Right lobe of liver (tissue), 4 donors: ENCODE measurements around the gene ASCL2.

Experiments
- CTCF ChIP-seq, 4 donors: fragments of 200-600 bp in 3 of 4; fragments of 450-650 bp in 1 of 4; IDR thresholded peaks; one replicate each; pipeline versions ENCODE4 v1.5.1 to v1.8.0; 2016 to 2022; ENCODE audit warnings: antibody characterized with exemption in 4 of 4, mild to moderate bottlenecking in 2 of 4
- POLR2A ChIP-seq: fragments of 450-650 bp; IDR thresholded peaks from one replicate; pipeline ENCODE4 v1.6.1; 2017; ENCODE audit warnings: antibody characterized with exemption, mild to moderate bottlenecking
- donor health status: DM: no; HTN: no; CAD: no.
- donor health status: DM: no; HTN: no; CAD: no.
- donor health status: DM: no; HTN: yes; CAD: no.

DNA sequence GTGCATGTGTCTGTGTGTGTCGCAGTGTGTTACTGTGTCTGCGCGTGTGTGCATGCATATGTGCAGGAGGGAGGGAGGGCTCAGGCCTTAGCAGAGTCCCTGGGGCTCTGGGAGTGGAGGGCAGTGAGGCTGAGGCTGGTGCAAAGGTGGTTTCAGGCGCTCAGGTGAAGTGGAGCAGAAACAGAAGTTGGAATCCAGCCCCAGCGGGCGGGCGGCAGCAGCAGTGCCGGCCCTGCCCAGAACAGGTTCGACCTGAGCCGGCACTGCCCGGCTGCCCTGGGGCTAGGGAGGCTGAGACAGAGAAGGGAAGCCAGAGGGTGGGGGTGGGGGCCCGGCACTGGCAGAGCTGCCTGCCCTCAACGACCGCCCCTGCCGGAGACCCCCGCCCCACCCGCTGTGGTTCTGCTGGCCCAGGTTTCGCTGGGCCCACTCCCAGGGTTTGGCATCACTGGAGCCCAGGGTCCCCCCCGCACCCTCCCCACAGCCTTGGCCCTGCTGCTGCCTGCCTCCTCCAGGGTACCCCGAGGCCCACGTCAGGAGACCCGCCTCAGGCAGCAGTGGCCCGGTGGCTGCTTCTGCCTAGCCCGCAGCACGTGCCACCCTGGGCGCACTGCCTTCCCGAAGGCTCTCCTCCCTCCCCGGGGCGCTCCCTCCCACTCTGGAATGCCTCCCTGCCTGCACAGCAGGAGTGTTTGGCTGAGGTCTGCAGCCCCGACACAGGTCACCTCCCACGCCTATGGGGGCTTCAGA is 13.3 kb downstream of the ASCL2 start:
- no peak for TF ChIP-seq CTCF (IDR thresholded peaks at IDR 0.05)
- no peak for TF ChIP-seq POLR2A
